Naive thymus-derived CD8-positive, alpha-beta T cell (primary cell): ENCODE measurements around the gene CBX5. TPM values are rescaled to one million over a fixed set of nuclear protein-coding genes. Genes with fewer than 3 reads are reported as not detected.
A peak's percentile ranks its signal among the peaks of the same experiment; 100 is the strongest.

ENCODE experiments used
- ATAC-seq, 2 donors: fragments of 150-1000 bp; cut with Tn5 transposase in 1 of 2; sonication (Bioruptor Pico), chemical (Tn5 transposase) in 1 of 2; 1 replicate in 1 of 2; 2 replicates in 1 of 2; pipeline ENCODE4 v1.10.0; 2021; ENCODE audit warnings: mild to moderate bottlenecking in 2 of 2, moderate library complexity in 2 of 2
- POLR2A ChIA-PET: fragments of 350-600 bp; sonication (Branson Sonifier 250); formaldehyde crosslinking; loops from one replicate; lab custom pipeline; 2021; ENCODE audit warnings: antibody characterized with exemption; lab: Charles Lee
- DNase-seq, 10 donors: peaks; one replicate each; pipeline versions ENCODE4 v3.0.0 to v3.0.0-alpha.2; 2020 to 2022
- H3K27ac Mint-ChIP-seq, 10 donors: one replicate each; pipeline ENCODE4 v1.8.0; 2020 to 2022; ENCODE audit warnings: mild to moderate bottlenecking in 10 of 10, mixed read lengths in 10 of 10, moderate library complexity in 4 of 10, inconsistent platforms in 1 of 10
- H3K27me3 Mint-ChIP-seq, 5 donors: one replicate each; pipeline ENCODE4 v1.8.0; 2021 to 2022; ENCODE audit warnings: mixed read lengths in 5 of 5
- H3K36me3 Mint-ChIP-seq, 3 donors: one replicate each; pipeline ENCODE4 v1.8.0; 2020 to 2022; ENCODE audit warnings: mixed read lengths in 3 of 3, mild to moderate bottlenecking in 2 of 3, inconsistent platforms in 1 of 3
- H3K4me1 Mint-ChIP-seq, 4 donors: one replicate each; pipeline ENCODE4 v1.8.0; 2021 to 2022; ENCODE audit warnings: mixed read lengths in 4 of 4
- H3K4me3 Mint-ChIP-seq, 10 donors: one replicate each; pipeline ENCODE4 v1.8.0; 2020 to 2022; ENCODE audit warnings: mild to moderate bottlenecking in 10 of 10, mixed read lengths in 10 of 10, moderate library complexity in 6 of 10, inconsistent platforms in 1 of 10
- H3K9me3 Mint-ChIP-seq, 9 donors: one replicate each; pipeline ENCODE4 v1.8.0; 2020 to 2022; ENCODE audit warnings: mixed read lengths in 9 of 9, mild to moderate bottlenecking in 3 of 9, inconsistent platforms in 1 of 9, moderate library complexity in 1 of 9
- polyA plus RNA-seq, 3 donors: library from polyadenylated mRNA; unstranded; fragments of 300-500 nt; fragmentation: Illumina TruSeq; gene quantifications; one replicate each; pipeline ENCODE4 v1.2.3, GENCODE V29; 2021
- total RNA-seq, 8 experiments: library from RNA in 2 of 8; stranded (reverse) in 2 of 8; gene quantifications; one replicate each; pipeline ENCODE4 v1.2.3 and lab custom pipeline; 2021 to 2026

Gene CBX5
- total and polyA plus RNA-seq, 5 experiments from 2014 or later, result 23.7 to 70.5 (median 34.4) TPM

DNA sequence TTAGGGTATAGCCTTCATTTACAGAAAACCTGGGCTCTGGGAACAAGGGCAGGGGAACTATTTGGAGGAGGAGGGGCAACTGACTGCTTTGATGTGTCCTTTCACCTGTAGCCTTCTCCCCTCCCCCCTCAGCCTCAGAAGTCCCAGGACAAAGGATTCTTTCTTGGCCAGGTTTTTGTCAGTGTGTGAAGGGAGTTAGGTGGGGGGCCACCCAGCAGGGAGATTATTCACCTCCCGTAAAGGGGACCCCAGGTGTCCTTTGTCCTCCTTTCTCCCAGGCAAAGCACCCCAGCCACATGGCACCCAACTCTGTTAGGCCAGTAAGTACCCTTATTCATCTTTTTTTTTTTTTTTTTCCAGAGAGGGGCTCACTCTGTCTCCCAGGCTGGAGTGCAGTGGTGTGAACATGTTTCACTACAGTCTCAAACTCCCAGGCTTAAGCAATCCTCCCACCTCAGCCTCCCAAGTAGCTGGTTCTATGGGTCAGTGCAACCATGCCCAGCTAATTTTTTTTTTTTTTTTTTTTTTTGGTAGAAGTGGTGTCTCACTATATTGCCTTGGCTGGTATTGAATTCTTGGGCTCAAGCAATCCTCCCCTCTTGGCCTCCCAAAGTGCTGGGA, 21.6 kb upstream of the CBX5 start:
- H3K27me3 Mint-ChIP-seq, result peaks cover 24 to 68% (median 44%) of the 10 kb centered on the region in 5 donors
- H3K4me1 Mint-ChIP-seq, result peaks cover 11 to 65% (median 21%) of the 10 kb centered on the region in 4 donors
- peak overlapping the region in 3 of 10 donors; percentile 29 to 58 (median 50) for H3K4me3 Mint-ChIP-seq
- no peak overlapping the region for H3K27ac Mint-ChIP-seq
- H3K36me3 Mint-ChIP-seq, result no peaks in the 10 kb centered on the region
- no peaks in the 10 kb centered on the region for H3K9me3 Mint-ChIP-seq
- POLR2A ChIA-PET, result interaction anchor here (0.7 to 1.4 kb wide), 3 partner anchors 14 to 78 kb away, joined by 3 to 4 read pairs (median 3); partner anchors contain the start of gene COPZ1
- no peak for ATAC-seq
- no peak for DNase-seq

DNA sequence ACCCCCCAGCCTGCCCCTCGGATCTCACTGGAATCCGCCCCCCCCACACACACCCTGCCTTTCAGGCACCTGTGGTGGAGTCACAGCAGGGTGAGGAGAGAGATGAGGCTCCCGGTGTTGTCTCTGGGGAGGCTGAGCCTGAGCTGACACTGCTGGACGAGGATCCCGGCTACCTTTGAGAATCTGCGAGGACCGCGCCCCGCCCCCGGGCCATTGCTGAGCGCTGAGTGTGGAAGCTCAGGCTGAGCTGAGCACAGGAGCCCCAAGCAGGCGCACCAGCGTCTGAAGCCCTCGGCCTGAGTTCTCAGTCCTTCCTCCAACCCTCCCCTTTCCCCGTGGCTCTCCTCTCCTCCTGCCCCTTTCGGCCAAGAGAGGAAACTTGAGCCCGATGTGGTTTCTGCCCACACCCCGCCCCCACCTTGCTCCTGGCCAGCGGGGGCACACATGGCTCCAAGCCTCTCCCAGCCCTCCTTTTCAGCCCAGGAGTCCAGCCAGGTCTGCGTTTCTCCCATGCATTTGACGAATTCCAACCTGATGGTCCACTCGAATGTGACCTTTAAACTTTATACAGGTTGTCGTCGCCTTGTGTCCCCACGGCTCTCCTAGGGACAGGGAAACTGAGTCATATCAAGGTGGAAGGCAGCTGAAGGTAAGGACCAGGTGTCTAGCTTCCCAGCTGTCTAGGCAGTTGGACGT, 21.0 kb upstream of the CBX5 start, which contains the start of gene NFE2:
Gene NFE2 (minus strand): TSS at position 284 of the 696 bp plus-strand sequence. CDS start 5,767 bp downstream, outside the sequence.
- POLR2A ChIA-PET, result interaction anchor here (0.6 to 2.3 kb wide), 4 partner anchors 14 to 26 kb away, joined by 3 to 9 read pairs (median 4); partner anchors contain the start of genes CBX5, COPZ1 and HNRNPA1
- DNase-seq, result peak in 5 of 10 donors; percentile 11 to 34 (median 28)
- H3K27ac Mint-ChIP-seq, result peak within 1 kb of the TSS in 1 of 10 donors; percentile 27
- peak within 1 kb of the TSS in 9 of 10 donors; percentile 24 to 72 (median 60) for H3K4me3 Mint-ChIP-seq
- peaks cover 11 to 67% (median 21%) of the 10 kb centered on the region in 4 donors for H3K4me1 Mint-ChIP-seq
- peaks cover 24 to 68% (median 44%) of the 10 kb centered on the region in 5 donors for H3K27me3 Mint-ChIP-seq
- no peaks in the 10 kb centered on the region for H3K36me3 Mint-ChIP-seq
- no peaks in the 10 kb centered on the region for H3K9me3 Mint-ChIP-seq
- ATAC-seq, result peak; percentile 72 to 84

DNA sequence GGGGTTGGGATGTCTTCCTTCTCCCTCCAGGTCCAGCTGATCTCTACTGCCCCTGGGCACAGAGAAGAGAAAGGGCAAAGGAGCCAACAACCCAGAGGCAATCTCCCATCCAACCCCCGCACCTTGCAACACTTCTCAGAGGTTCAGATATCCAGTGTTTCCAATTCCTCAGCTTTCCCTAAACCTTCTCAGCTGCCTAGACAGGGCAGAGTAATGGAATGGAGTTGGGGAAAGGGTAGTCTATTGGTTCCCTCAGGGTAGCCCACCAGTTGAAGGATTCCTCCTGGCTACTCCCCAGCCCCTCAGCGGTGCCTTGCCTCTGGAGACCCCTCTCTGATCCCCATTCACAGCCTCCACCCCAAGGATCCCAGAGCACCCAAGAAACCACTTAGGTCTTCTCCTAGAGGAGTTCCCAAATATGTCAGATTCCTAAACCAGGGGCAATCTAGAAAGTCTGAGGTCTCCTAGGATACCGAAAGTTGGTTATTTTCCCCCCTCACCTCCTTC, 20.4 kb upstream of the CBX5 start:
- ATAC-seq, result peak in 1 of 2 donors; percentile 8
- peak overlapping the region in 6 of 10 donors; percentile 40 to 72 (median 50) for H3K4me3 Mint-ChIP-seq
- no peaks in the 10 kb centered on the region for H3K36me3 Mint-ChIP-seq
- peaks cover 11 to 67% (median 21%) of the 10 kb centered on the region in 4 donors for H3K4me1 Mint-ChIP-seq
- POLR2A ChIA-PET, result interaction anchor here (0.6 to 2.3 kb wide), 3 partner anchors 20 to 27 kb away, joined by 3 to 9 read pairs (median 4); partner anchors contain the start of genes CBX5, COPZ1 and HNRNPA1
- H3K27ac Mint-ChIP-seq, result no peak overlapping the region
- H3K9me3 Mint-ChIP-seq, result no peaks in the 10 kb centered on the region
- peaks cover 24 to 68% (median 44%) of the 10 kb centered on the region in 5 donors for H3K27me3 Mint-ChIP-seq
- no peak for DNase-seq

DNA sequence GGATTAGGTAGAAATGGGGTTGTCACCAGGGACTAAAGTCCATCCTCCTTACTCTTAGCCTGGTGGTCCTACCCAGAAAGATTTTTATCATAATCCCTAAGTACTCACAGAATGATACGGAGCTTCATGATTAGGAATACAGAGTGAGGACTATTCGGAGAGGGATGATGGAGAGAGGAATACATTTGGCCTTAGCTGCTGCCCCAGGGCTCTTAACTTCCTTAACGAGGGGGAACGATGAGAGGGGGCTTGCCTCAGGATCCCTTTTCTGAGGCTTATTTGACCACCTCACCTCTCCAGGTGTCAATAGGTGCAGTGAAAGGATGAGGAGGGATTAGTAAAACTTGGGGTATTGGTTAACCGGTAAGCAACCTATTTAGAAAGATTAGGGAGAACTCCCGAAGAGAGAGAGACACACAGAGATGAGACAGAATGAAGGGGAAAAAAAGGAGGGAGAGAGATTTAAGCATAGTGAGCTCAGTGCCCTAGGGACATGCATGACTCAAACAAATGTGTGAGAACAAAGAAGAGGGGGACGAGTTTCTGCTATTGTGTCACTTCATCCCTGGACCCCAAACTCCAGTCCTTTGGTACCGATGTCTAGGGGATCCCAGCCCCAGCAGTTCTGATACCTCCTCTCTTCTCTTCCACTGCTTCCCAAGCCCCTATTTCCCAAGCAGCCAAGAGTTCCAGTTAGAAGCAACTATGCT, 19.7 kb upstream of the CBX5 start:
- Mint-ChIP-seq H3K27me3 (peaks cover 24 to 65% (median 44%) of the 10 kb centered on the region in 5 donors), H3K9me3 (no peaks in the 10 kb centered on the region), H3K4me3 (peak overlapping the region in 3 of 10 donors; percentile 26 to 65 (median 39)), H3K4me1 (peaks cover 11 to 62% (median 20%) of the 10 kb centered on the region in 4 donors), H3K27ac (peak overlapping the region in 1 of 10 donors; percentile 27), H3K36me3 (no peaks in the 10 kb centered on the region)
- ATAC-seq (no peak), DNase-seq (no peak)
- POLR2A ChIA-PET, result interaction anchor here (0.6 to 2.3 kb wide), 3 partner anchors 13 to 28 kb away, joined by 4 to 9 read pairs (median 4); partner anchors contain the start of genes CBX5 and HNRNPA1

DNA sequence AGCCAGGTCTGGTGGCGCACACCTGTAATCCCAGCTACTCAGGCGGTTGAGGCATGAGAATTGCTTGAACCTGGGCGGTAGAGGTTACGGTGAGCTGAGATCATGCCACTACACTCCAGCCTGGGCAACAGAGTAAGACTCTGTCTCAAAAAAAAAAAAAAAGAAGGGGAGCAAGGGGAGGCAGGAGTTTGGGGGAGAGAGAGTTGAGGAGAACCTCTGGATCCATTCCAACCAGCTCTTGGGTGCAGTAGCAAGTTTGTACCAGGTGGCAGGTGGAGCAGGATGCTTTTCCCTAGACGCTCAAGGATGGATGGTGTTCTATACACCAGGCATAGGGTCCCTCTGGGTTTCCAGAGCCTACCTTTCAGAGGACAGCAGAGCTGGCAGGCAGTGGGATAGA, 19.0 kb upstream of the CBX5 start:
- Mint-ChIP-seq H3K27me3 (peaks cover 24 to 58% (median 44%) of the 10 kb centered on the region in 5 donors), H3K4me3 (peak overlapping the region in 1 of 10 donors; percentile 33), H3K4me1 (peaks cover 7 to 54% (median 16%) of the 10 kb centered on the region in 4 donors), H3K27ac (no peak overlapping the region), H3K36me3 (no peaks in the 10 kb centered on the region), H3K9me3 (no peaks in the 10 kb centered on the region)
- ATAC-seq (no peak), DNase-seq (no peak)
- POLR2A ChIA-PET, result interaction anchor here (0.6 to 2.3 kb wide), 3 partner anchors 12 to 302 kb away, joined by 3 to 9 read pairs (median 4); partner anchors contain the start of genes CBX5 and HNRNPA1

DNA sequence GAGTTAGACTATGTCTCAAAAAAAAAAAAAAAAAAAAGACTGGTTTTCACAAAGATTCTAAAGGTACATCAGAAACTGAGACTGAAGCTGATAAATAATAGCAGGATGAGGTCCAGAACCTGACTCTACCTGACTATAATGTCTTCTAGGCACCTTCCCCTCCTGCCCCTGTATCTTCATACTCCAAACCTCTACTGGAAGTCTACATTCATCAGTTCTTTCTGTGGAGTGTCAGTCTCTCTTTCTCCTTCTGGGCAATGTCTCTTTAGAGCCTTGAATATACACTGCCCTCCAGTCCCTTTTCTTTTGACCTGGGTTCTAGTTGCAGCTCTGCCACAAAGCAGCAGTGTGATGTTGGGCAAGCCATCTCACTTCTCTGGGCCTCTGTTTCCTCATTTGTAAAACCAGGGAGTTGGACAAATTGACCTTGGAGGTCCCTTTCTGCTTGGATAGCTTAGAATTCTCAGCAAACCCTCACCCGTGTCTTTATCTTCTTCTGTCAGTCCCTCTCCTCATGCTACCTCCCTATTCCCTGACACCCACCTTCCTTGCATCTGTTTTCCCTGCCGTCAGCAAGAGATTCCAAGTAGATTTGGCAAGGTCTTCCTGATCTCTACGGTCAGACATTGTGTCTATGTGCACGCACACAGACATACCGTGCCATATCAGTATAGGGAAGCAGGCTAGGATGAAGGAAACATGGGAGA, 16.6 kb upstream of the CBX5 start:
- Mint-ChIP-seq H3K9me3 (no peaks in the 10 kb centered on the region), H3K27ac (peak overlapping the region in 2 of 10 donors; percentile 16 to 71), H3K4me1 (peaks cover 5 to 37% (median 14%) of the 10 kb centered on the region in 4 donors), H3K36me3 (no peaks in the 10 kb centered on the region), H3K27me3 (peaks cover 12 to 36% (median 28%) of the 10 kb centered on the region in 5 donors), H3K4me3 (peak overlapping the region in 1 of 10 donors; percentile 37)
- ATAC-seq (no peak), DNase-seq (no peak)
- POLR2A ChIA-PET, result interaction anchor here (0.6 to 0.7 kb wide), 2 partner anchors 56 to 94 kb away, joined by 3 to 10 read pairs; no protein-coding TSS in a partner anchor

DNA sequence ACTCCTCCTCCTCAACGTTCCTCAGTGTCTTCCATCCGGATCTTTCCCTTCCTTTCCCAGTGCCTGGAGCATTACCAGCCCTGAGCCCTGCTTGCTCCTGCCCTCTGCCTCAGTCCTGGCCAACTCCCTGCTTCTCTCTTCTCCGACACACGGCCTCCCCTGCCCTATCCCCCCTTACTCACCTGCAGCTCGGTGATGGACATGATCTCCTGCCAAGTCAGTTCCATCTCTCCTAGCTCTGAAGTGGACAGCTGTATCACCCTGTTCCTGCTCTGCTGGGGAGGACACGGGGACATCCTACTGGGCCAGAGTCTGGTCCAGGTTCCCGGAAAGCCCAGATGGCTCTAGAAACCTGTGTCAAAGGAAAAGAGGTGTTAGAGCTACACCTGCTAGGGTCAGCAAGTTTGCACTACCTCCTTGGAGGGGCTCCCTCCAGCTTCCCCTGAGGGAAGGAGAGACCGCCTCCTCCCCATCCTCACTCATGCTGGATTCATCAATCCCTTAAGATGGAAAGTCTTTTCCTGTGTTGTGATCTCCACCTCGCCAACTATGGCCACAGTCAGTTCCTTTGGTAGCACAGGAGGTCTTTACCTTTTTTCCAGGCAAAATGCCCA, 15.1 kb upstream of the CBX5 start:
- Mint-ChIP-seq H3K27me3 (peaks cover 9 to 24% (median 17%) of the 10 kb centered on the region in 5 donors), H3K4me3 (peak overlapping the region in 1 of 10 donors; percentile 15), H3K4me1 (peaks cover 5 to 25% (median 6%) of the 10 kb centered on the region in 4 donors), H3K9me3 (no peaks in the 10 kb centered on the region), H3K27ac (peak overlapping the region in 3 of 10 donors; percentile 11 to 30 (median 19)), H3K36me3 (no peaks in the 10 kb centered on the region)
- ATAC-seq, result no peak
- DNase-seq, result no peak
- POLR2A ChIA-PET, result interaction anchor here (0.8 to 6.0 kb wide), 2 partner anchors 14 to 64 kb away, joined by 3 to 38 read pairs; partner anchors contain the start of genes CBX5 and HNRNPA1

DNA sequence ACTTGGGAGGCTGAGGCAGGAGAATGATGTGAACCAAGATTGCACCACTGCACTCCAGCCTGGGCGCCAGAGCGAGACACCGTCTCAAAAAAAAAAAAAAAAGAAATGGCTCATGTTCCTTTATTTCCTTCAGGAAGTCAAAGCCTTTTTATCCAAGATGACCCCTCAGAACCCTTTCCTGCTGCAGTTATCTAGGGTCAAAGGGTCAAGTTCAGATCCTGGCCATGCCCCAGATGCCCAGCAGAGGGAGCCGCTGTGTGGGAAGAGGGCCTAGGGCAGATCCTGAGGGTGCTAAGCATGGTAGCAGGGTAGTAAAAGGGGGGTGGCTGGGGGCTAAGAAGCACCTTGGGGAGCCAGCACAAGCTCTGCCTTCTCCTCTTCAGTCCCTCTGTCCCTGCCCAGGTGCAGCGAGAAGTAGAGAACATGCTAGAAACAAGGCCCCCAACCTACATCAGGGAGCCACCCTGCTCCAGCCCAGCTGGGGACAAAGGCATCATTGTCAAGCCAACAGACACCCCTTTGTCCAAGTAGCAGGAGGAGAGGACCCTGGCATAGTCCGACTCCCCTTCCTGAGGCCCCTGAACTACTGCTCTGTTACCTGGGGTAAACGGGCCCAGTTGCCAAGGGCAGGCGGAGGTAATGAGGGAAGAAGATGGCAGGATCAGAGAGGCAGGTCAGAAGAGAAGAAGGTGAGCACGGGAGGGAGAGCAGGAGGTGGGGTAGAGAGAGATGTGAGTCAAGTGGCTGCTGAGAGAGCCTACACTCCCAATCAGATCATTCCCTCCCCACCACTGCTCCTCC, 14.4 kb upstream of the CBX5 start:
- Mint-ChIP-seq H3K36me3 (peaks cover 0 to 1% (median 0%) of the 10 kb centered on the region in 3 donors), H3K9me3 (no peaks in the 10 kb centered on the region), H3K27me3 (peaks cover 5 to 17% (median 11%) of the 10 kb centered on the region in 5 donors), H3K27ac (peak overlapping the region in 1 of 10 donors; percentile 30), H3K4me3 (no peak overlapping the region), H3K4me1 (peaks cover 2 to 23% (median 5%) of the 10 kb centered on the region in 4 donors)
- ATAC-seq (peak; percentile 69 to 70), DNase-seq (peak; percentile 16 to 79 (median 41))
- POLR2A ChIA-PET, result interaction anchor here (0.8 to 6.0 kb wide), 4 partner anchors 14 to 74 kb away, joined by 3 to 38 read pairs (median 6); partner anchors contain the start of genes CBX5 and HNRNPA1

DNA sequence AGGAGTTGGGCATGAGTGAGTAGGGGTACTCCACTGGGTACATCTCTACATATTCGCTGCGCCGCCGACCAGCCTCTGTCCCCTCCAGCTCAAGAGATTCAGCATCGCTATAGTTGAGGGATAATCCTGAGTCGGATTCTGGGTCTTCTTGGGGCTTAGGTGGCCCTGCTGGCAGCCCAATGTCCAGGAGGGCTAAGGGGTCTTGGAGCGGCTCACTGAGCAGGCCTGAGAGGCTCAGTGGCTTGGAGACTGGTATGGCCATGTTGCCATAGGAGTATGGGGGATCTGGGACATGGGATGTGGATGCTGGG, 13.0 kb upstream of the CBX5 start:
- Mint-ChIP-seq H3K4me1 (peaks cover 2 to 19% (median 3%) of the 10 kb centered on the region in 4 donors), H3K36me3 (peaks cover 0 to 3% (median 2%) of the 10 kb centered on the region in 3 donors), H3K27ac (peak overlapping the region in 1 of 10 donors; percentile 24), H3K4me3 (peak overlapping the region in 1 of 10 donors; percentile 62), H3K27me3 (peaks cover 0 to 8% (median 3%) of the 10 kb centered on the region in 5 donors), H3K9me3 (no peaks in the 10 kb centered on the region)
- POLR2A ChIA-PET, result interaction anchor here (1.2 to 6.0 kb wide), 4 partner anchors 12 to 76 kb away, joined by 3 to 38 read pairs (median 10); partner anchors contain the start of genes CBX5, COPZ1 and HNRNPA1
- ATAC-seq (no peak), DNase-seq (no peak)
